Bronchial epithelial cell (primary cell): ENCODE results near the gene TEAD3. TPM values are rescaled to one million over a fixed set of nuclear protein-coding genes. Genes with fewer than 3 reads are reported as not detected.

Experiments
- DNase-seq: peaks from one replicate; pipeline ENCODE4 v3.0.0-alpha.2; 2010; ENCODE audit warnings: low read depth
- FAIRE-seq: peaks from 2 replicates; lab custom pipeline; 2011; peaks lifted over from hg19 to GRCh38; lab: Jason Lieb, UNC
- H3K27me3 ChIP-seq: 2 replicates; pipeline ENCODE4 v1.5.1; 2011; ENCODE audit warnings: low read length; ENCODE audit not compliant: control insufficient read depth, insufficient read depth
- H3K36me3 ChIP-seq: 2 replicates; pipeline ENCODE4 v1.5.1; 2011; ENCODE audit warnings: low read length; ENCODE audit not compliant: control insufficient read depth, insufficient read depth
- H3K4me3 ChIP-seq: 2 replicates; pipeline ENCODE4 v1.5.1; 2011; ENCODE audit warnings: mild to moderate bottlenecking, low read depth, low read length, control low read depth
- CTCF ChIP-seq: IDR thresholded peaks from 2 replicates; pipeline ENCODE4 v1.5.1; 2011; ENCODE audit warnings: mild to moderate bottlenecking, moderate library complexity, low read length, control low read depth, inconsistent platforms; ENCODE audit not compliant: insufficient read depth, severe bottlenecking
- total RNA-seq: library from RNA; depleted of rRNA; stranded (reverse); fragments of >200 nt; gene quantifications from 2 replicates; pipeline ENCODE4 v1.2.1, GENCODE V29; 2014

The TEAD3 gene
- total RNA-seq, 1 donor from 2014 or later, result 5.3 TPM

- Histone ChIP-seq H3K36me3 (peaks cover 23% of the 10 kb centered on the region), H3K27me3 (no peaks in the 10 kb centered on the region), H3K4me3 (peak overlapping the region; percentile 83)
- no peak for FAIRE-seq
- DNase-seq, result no peak
- TF ChIP-seq CTCF, result no peak
Measured at GRCh38 chr6:35468980-35469750, 27.7 kb downstream of the TEAD3 start.

GRCh38 chr6:35468181-35468979 is 28.5 kb downstream of the TEAD3 start, which contains the start of gene RPL10A:
Gene RPL10A (plus strand): TSS chr6:35468401. CDS start chr6:35468435, 34 bp downstream.
- DNase-seq, result peak; percentile 93
- no peak for FAIRE-seq
- Histone ChIP-seq H3K27me3 (no peaks in the 10 kb centered on the region), H3K36me3 (peaks cover 25% of the 10 kb centered on the region), H3K4me3 (peak within 1 kb of the TSS; percentile 83)
- peak; percentile 100 for TF ChIP-seq CTCF

GRCh38 chr6:35465646-35466045 is 31.2 kb downstream of the TEAD3 start:
- FAIRE-seq, result no peak
- no peak for TF ChIP-seq CTCF
- Histone ChIP-seq H3K27me3 (no peaks in the 10 kb centered on the region), H3K36me3 (peaks cover 25% of the 10 kb centered on the region), H3K4me3 (no peak overlapping the region)
- DNase-seq, result no peak

- no peaks in the 10 kb centered on the region for H3K27me3 ChIP-seq
- FAIRE-seq, result no peak
- H3K36me3 ChIP-seq, result peaks cover 24% of the 10 kb centered on the region
- H3K4me3 ChIP-seq, result no peak overlapping the region
- no peak for TF ChIP-seq CTCF
- DNase-seq, result no peak
Measured at GRCh38 chr6:35463292-35463691, 33.6 kb downstream of the TEAD3 start.

GRCh38 chr6:35461270-35461669 is 35.6 kb downstream of the TEAD3 start:
- peak; percentile 51 for DNase-seq
- FAIRE-seq, result no peak
- H3K4me3 ChIP-seq, result no peak overlapping the region
- H3K27me3 ChIP-seq, result no peaks in the 10 kb centered on the region
- H3K36me3 ChIP-seq, result peaks cover 39% of the 10 kb centered on the region
- TF ChIP-seq CTCF, result no peak
